Muscle layer of duodenum (tissue), 2 donors: ENCODE measurements around the gene ETNK2.

Experiments used
- H3K27ac ChIP-seq: one replicate; pipeline ENCODE4 v1.7.0; 2013; ENCODE audit warnings: mild to moderate bottlenecking, low read length
- H3K27me3 ChIP-seq: one replicate; pipeline ENCODE4 v1.7.0; 2013; ENCODE audit warnings: low read depth, mild to moderate bottlenecking, control low read depth, low read length
- H3K36me3 ChIP-seq, 2 donors: one replicate each; pipeline ENCODE4 v1.7.0; 2013; ENCODE audit warnings: low read length in 2 of 2, control low read depth in 1 of 2, mild to moderate bottlenecking in 1 of 2; ENCODE audit not compliant: insufficient read depth in 2 of 2, control insufficient read depth in 1 of 2
- H3K4me1 ChIP-seq, 2 donors: one replicate each; pipeline ENCODE4 v1.7.0; 2013; ENCODE audit warnings: low read length in 2 of 2, mild to moderate bottlenecking in 2 of 2, control low read depth in 1 of 2, moderate library complexity in 1 of 2; ENCODE audit not compliant: insufficient read depth in 2 of 2, control insufficient read depth in 1 of 2
- H3K4me3 ChIP-seq, 2 donors: one replicate each; pipeline ENCODE4 v1.7.0; 2013; ENCODE audit warnings: low read length in 2 of 2, low read depth in 1 of 2, mild to moderate bottlenecking in 1 of 2
- H3K9me3 ChIP-seq, 2 donors: one replicate each; pipeline ENCODE4 v1.7.0; 2013; ENCODE audit warnings: low read length in 2 of 2, control low read depth in 1 of 2, mild to moderate bottlenecking in 1 of 2; ENCODE audit not compliant: control insufficient read depth in 1 of 2
- donor health status: healthy.

Gene ETNK2

GRCh38 chr1:204154568-204155255 is 2.9 kb upstream of the ETNK2 start:
- peaks cover 0 to 8% of the 10 kb centered on the region in 2 donors for H3K4me1 ChIP-seq
- no peaks in the 10 kb centered on the region for H3K27me3 ChIP-seq
- no peak overlapping the region for H3K27ac ChIP-seq
- no peaks in the 10 kb centered on the region for H3K9me3 ChIP-seq
- no peak overlapping the region for H3K4me3 ChIP-seq
- no peaks in the 10 kb centered on the region for H3K36me3 ChIP-seq

GRCh38 chr1:204153667-204154066 is 1.8 kb upstream of the ETNK2 start:
- peaks cover 0 to 8% of the 10 kb centered on the region in 2 donors for H3K4me1 ChIP-seq
- H3K27me3 ChIP-seq: no peaks in the 10 kb centered on the region
- H3K36me3 ChIP-seq: no peaks in the 10 kb centered on the region
- H3K27ac ChIP-seq: no peak overlapping the region
- no peaks in the 10 kb centered on the region for H3K9me3 ChIP-seq
- H3K4me3 ChIP-seq: no peak overlapping the region

GRCh38 chr1:204152310-204153044 is 633 bp upstream of the ETNK2 start:
- peaks cover 0 to 8% of the 10 kb centered on the region in 2 donors for H3K4me1 ChIP-seq
- peak overlapping the region in 1 of 2 donors; percentile 57 for H3K4me3 ChIP-seq
- H3K27ac ChIP-seq: no peak overlapping the region
- H3K36me3 ChIP-seq: no peaks in the 10 kb centered on the region
- no peaks in the 10 kb centered on the region for H3K27me3 ChIP-seq
- no peaks in the 10 kb centered on the region for H3K9me3 ChIP-seq

GRCh38 chr1:204150702-204151551 is 917 bp downstream of the ETNK2 start:
- peak overlapping the region; percentile 26 to 72 for H3K4me3 ChIP-seq
- no peaks in the 10 kb centered on the region for H3K27me3 ChIP-seq
- H3K9me3 ChIP-seq: no peaks in the 10 kb centered on the region
- H3K4me1 ChIP-seq: peaks cover 0 to 8% of the 10 kb centered on the region in 2 donors
- H3K27ac ChIP-seq: no peak overlapping the region
- no peaks in the 10 kb centered on the region for H3K36me3 ChIP-seq

- H3K27ac ChIP-seq: no peak overlapping the region
- peaks cover 0 to 8% of the 10 kb centered on the region in 2 donors for H3K4me1 ChIP-seq
- no peaks in the 10 kb centered on the region for H3K27me3 ChIP-seq
- H3K36me3 ChIP-seq: no peaks in the 10 kb centered on the region
- H3K9me3 ChIP-seq: no peaks in the 10 kb centered on the region
- H3K4me3 ChIP-seq: peak overlapping the region in 1 of 2 donors; percentile 7
Observed at GRCh38 chr1:204149635-204150565, 1.9 kb downstream of the ETNK2 start.

- Histone ChIP-seq H3K36me3 (no peaks in the 10 kb centered on the region), H3K4me3 (no peak overlapping the region), H3K27me3 (no peaks in the 10 kb centered on the region), H3K4me1 (peaks cover 0 to 8% of the 10 kb centered on the region in 2 donors), H3K27ac (no peak overlapping the region), H3K9me3 (no peaks in the 10 kb centered on the region)
Observed at GRCh38 chr1:204149107-204149506, 2.7 kb downstream of the ETNK2 start.

GRCh38 chr1:204147406-204148383 is 4.1 kb downstream of the ETNK2 start:
- Histone ChIP-seq H3K4me1 (peaks cover 0 to 6% of the 10 kb centered on the region in 2 donors), H3K27me3 (no peaks in the 10 kb centered on the region), H3K4me3 (no peak overlapping the region), H3K36me3 (no peaks in the 10 kb centered on the region), H3K27ac (no peak overlapping the region), H3K9me3 (no peaks in the 10 kb centered on the region)

- no peak overlapping the region for H3K4me3 ChIP-seq
- no peaks in the 10 kb centered on the region for H3K4me1 ChIP-seq
- no peaks in the 10 kb centered on the region for H3K36me3 ChIP-seq
- H3K27me3 ChIP-seq: no peaks in the 10 kb centered on the region
- H3K27ac ChIP-seq: no peak overlapping the region
- no peaks in the 10 kb centered on the region for H3K9me3 ChIP-seq
Observed at GRCh38 chr1:204146965-204147364, 4.9 kb downstream of the ETNK2 start.

- no peaks in the 10 kb centered on the region for H3K9me3 ChIP-seq
- no peak overlapping the region for H3K27ac ChIP-seq
- no peaks in the 10 kb centered on the region for H3K36me3 ChIP-seq
- no peaks in the 10 kb centered on the region for H3K27me3 ChIP-seq
- no peak overlapping the region for H3K4me3 ChIP-seq
- no peaks in the 10 kb centered on the region for H3K4me1 ChIP-seq
Observed at GRCh38 chr1:204146309-204146708, 5.5 kb downstream of the ETNK2 start.

- H3K27ac ChIP-seq: no peak overlapping the region
- no peaks in the 10 kb centered on the region for H3K9me3 ChIP-seq
- H3K36me3 ChIP-seq: peaks cover 0 to 2% of the 10 kb centered on the region in 2 donors
- no peaks in the 10 kb centered on the region for H3K4me1 ChIP-seq
- H3K27me3 ChIP-seq: no peaks in the 10 kb centered on the region
- H3K4me3 ChIP-seq: no peak overlapping the region
Observed at GRCh38 chr1:204145033-204145504, 6.8 kb downstream of the ETNK2 start.
